SU-DHL-6 (cell line): ENCODE measurements around the gene FRA10AC1.

Source experiments
- H2AFZ ChIP-seq: fragments of 200-600 bp; sonication (generic); 2 replicates; pipeline ENCODE4 v1.6.1; 2014; ENCODE audit warnings: low read depth, mild to moderate bottlenecking, moderate library complexity, mixed read lengths, antibody characterized with exemption, low read length; ENCODE audit not compliant: severe bottlenecking
- H3F3A ChIP-seq: fragments of 200-600 bp; shearing (Covaris generic); 2 replicates; pipeline ENCODE4 v1.6.0; 2016; ENCODE audit warnings: antibody characterized with exemption, mild to moderate bottlenecking; ENCODE audit not compliant: insufficient read depth
- H3K27ac ChIP-seq: fragments of 200-600 bp; sonication (generic); 2 replicates; pipeline ENCODE4 v1.5.1; 2016; ENCODE audit warnings: low read depth, mild to moderate bottlenecking, low read length, moderate library complexity, mixed read lengths
- H3K27me3 ChIP-seq: fragments of 200-600 bp; sonication (generic), shearing (Covaris generic); 2 replicates; pipeline ENCODE4 v1.6.0; 2014; ENCODE audit warnings: mild to moderate bottlenecking, low read length
- H3K36me3 ChIP-seq: fragments of 200-600 bp; sonication (generic); 2 replicates; pipeline ENCODE4 v1.6.1; 2014; ENCODE audit warnings: mild to moderate bottlenecking, low read length, mixed read lengths
- H3K4me2 ChIP-seq: fragments of 300-600, 200-600 bp; shearing (Covaris generic), sonication (generic); 2 replicates; pipeline ENCODE4 v1.6.0; 2014; ENCODE audit warnings: low read length, low read depth, mild to moderate bottlenecking; ENCODE audit not compliant: poor library complexity, severe bottlenecking
- H3K4me3 ChIP-seq: fragments of 200-600 bp; sonication (generic); 2 replicates; pipeline ENCODE4 v1.5.1; 2014; ENCODE audit warnings: antibody characterized with exemption, low read length, mild to moderate bottlenecking, mixed read lengths; ENCODE audit not compliant: insufficient read depth, poor library complexity, severe bottlenecking
- H3K79me2 ChIP-seq: fragments of 200-600 bp; sonication (generic); 2 replicates; pipeline ENCODE4 v1.6.1; 2014; ENCODE audit warnings: mild to moderate bottlenecking, low read length, moderate library complexity; ENCODE audit not compliant: insufficient read depth
- H3K9ac ChIP-seq: fragments of 200-600 bp; sonication (generic); 2 replicates; pipeline ENCODE4 v1.7.0; 2014; ENCODE audit warnings: mild to moderate bottlenecking, low read length
- H3K9me2 ChIP-seq: fragments of 200-600 bp; sonication (generic); replicated peaks from 2 replicates; pipeline ENCODE4 v1.6.1; 2014; ENCODE audit warnings: low read length; ENCODE audit not compliant: insufficient read depth
- H3K9me3 ChIP-seq: fragments of 200-600 bp; sonication (generic); 2 replicates; pipeline ENCODE4 v1.6.1; 2014; ENCODE audit warnings: low read length, mixed read lengths; ENCODE audit not compliant: insufficient read depth
- H4K20me1 ChIP-seq: fragments of 200-600 bp; sonication (generic); 2 replicates; pipeline ENCODE4 v1.6.1; 2014; ENCODE audit warnings: low read depth, mild to moderate bottlenecking, antibody characterized with exemption, low read length, moderate library complexity, mixed read lengths
- CTCF ChIP-seq: fragments of 200-600 bp; sonication (generic); IDR thresholded peaks from one replicate; pipeline ENCODE4 v1.5.1; 2017; ENCODE audit warnings: antibody characterized with exemption, mild to moderate bottlenecking, low read length, moderate library complexity; ENCODE audit not compliant: insufficient read depth, poor library complexity, severe bottlenecking
- EZH2phosphoT487 ChIP-seq: fragments of 200-600 bp; sonication (generic), shearing (Covaris generic); conservative IDR thresholded peaks from 2 replicates; pipeline ENCODE4 v1.6.1; 2018; ENCODE audit warnings: mild to moderate bottlenecking, antibody characterized with exemption, low read length, moderate library complexity, mixed read lengths

The FRA10AC1 gene

GRCh38 chr10:93656155-93656554 is 46.2 kb downstream of the FRA10AC1 start:
- no peaks in the 10 kb centered on the region for H3K9me3 ChIP-seq
- no peaks in the 10 kb centered on the region for H4K20me1 ChIP-seq
- no peak overlapping the region for H3K4me2 ChIP-seq
- no peak overlapping the region for H2AFZ ChIP-seq
- H3F3A ChIP-seq: no peaks in the 10 kb centered on the region
- no peak overlapping the region for H3K4me3 ChIP-seq
- H3K9me2 ChIP-seq: no peaks in the 10 kb centered on the region
- no peaks in the 10 kb centered on the region for H3K27me3 ChIP-seq
- H3K79me2 ChIP-seq: no peaks in the 10 kb centered on the region
- no peak overlapping the region for H3K9ac ChIP-seq
- no peak overlapping the region for H3K27ac ChIP-seq
- no peaks in the 10 kb centered on the region for H3K36me3 ChIP-seq
- TF ChIP-seq EZH2phosphoT487 (no peak), CTCF (no peak)

GRCh38 chr10:93654201-93654600 is 48.2 kb downstream of the FRA10AC1 start:
- Histone ChIP-seq H3K4me3 (no peak overlapping the region), H2AFZ (no peak overlapping the region), H3K27ac (no peak overlapping the region), H3K36me3 (no peaks in the 10 kb centered on the region), H3K9me3 (no peaks in the 10 kb centered on the region), H3K9me2 (no peaks in the 10 kb centered on the region), H3K9ac (no peak overlapping the region), H3F3A (no peaks in the 10 kb centered on the region), H3K79me2 (no peaks in the 10 kb centered on the region), H3K4me2 (no peak overlapping the region), H3K27me3 (no peaks in the 10 kb centered on the region), H4K20me1 (no peaks in the 10 kb centered on the region)
- TF ChIP-seq EZH2phosphoT487: no peak
- TF ChIP-seq CTCF: no peak

- Histone ChIP-seq H4K20me1 (no peaks in the 10 kb centered on the region), H3K9ac (no peak overlapping the region), H3K4me2 (no peak overlapping the region), H3K36me3 (no peaks in the 10 kb centered on the region), H3F3A (no peaks in the 10 kb centered on the region), H3K27me3 (no peaks in the 10 kb centered on the region), H3K9me3 (no peaks in the 10 kb centered on the region), H3K9me2 (no peaks in the 10 kb centered on the region), H3K27ac (no peak overlapping the region), H3K79me2 (no peaks in the 10 kb centered on the region), H2AFZ (no peak overlapping the region), H3K4me3 (no peak overlapping the region)
- TF ChIP-seq EZH2phosphoT487 (no peak), CTCF (no peak)
These were observed 49.5 kb downstream of the FRA10AC1 start for GRCh38 chr10:93652857-93653256.
